Adipose tissue (tissue), 3 donors: ENCODE results near the gene FAM13A. TPM values are rescaled to one million over a fixed set of nuclear protein-coding genes. Genes with fewer than 3 reads are reported as not detected.
"Not testable (repeated sequence)": the region's sequence is repeated elsewhere in the genome, so short reads cannot be mapped to it uniquely, and the experiment has no call there.

Experiments
- H3K27ac ChIP-seq: one replicate; pipeline ENCODE4 v1.5.1; 2013; ENCODE audit warnings: low read depth, low read length
- WGBS, 3 donors: extraction: QIAGEN DNeasy Blood & Tissue Kit; methylation state at CpG; one replicate each; pipeline ENCODE4 v1.1.7; 2013; 5-methylcytosine and 5-hydroxymethylcytosine counted together
- polyA plus RNA-seq, 3 donors: library from polyadenylated mRNA; stranded (reverse); fragments of 200-250 nt; gene quantifications; one replicate each; pipeline ENCODE4 v1.2.3, GENCODE V29; 2013
- donor health status: healthy with polysubstance abuse.
- donor health status: Bipolar disorder and iron deficiency.
- donor health status: healthy.

Gene FAM13A
- polyA plus RNA-seq, 3 donors = 12.4 to 26.9 (median 12.9) TPM

DNA sequence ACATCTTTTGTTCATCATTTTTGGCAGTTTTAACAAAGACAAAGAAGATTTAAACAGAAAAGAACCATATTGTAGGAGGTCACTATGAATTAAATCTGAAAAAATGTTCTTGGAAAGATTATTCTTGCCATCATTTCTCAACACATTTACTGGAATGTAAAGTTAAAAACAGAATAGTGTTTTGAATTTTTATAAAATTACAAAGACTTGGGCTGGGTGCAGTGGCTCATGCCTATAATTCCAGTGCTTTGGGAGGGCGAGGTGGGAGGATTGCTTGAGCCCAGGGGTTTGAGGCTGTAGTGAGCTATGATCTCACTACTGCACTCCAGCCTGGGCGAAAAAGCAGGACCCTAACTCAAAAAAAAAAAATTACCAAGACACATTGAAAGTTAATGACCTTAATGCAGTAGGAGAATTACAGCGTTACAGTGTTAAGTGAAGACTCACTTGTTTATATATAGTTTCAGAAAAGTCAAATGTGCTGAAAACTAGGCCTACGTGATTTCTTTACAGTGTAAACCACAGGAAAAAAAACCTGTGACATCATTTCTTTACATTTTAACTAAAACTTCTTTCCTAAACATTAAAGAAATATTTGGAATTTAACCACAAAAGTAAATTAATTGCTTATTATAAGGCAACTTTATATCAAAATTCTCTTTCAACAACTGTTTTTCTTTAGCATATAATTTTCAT lies 7.9 kb downstream of the FAM13A start:
- H3K27ac ChIP-seq = no peak overlapping the region
- WGBS, 3 donors = 85 to 92% (median 90%) methylated on average over 4 of the region's 4 CpGs

DNA sequence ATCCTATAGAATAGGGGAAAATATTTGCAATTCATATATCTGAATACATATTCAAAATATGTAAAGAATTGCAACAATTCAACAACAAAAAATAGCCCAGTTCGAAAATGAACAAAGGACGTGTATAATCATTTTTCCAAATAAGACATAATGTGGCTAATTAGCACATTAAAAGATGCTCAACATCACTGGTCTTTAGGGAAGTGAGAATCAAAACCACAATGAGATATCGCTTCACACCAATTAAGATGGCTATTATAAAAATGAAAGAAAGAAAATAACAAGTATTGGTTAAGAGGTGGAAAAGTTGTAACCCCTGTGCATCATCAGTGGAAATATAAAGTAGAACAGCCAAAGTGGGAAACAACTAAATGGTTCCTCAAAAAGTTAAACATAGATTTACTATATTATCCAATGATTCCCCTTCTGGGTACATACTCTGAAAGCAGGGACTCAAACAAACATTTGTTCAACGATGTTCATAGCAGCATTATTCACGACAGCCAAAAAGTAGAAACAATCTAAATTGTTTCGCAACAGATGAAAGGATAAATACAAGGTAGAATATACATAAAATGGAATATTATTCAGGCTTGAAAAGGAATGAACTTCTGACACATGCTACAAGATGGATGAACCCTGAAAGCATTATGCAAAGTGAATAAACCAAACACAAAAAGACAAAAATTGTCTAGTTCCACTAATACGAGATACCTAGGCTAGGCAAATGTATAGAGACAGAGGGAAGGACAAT lies 12.7 kb downstream of the FAM13A start:
- H3K27ac ChIP-seq = no peak overlapping the region
- WGBS, 3 donors = 94 to 98% (median 97%) methylated on average over 7 of the region's 7 CpGs

GRCh38 chr4:89042055-89042454 lies 14.9 kb downstream of the FAM13A start:
- H3K27ac ChIP-seq = no peak overlapping the region
- 69 to 88% (median 84%) methylated on average over 3 of the region's 3 CpGs for WGBS, 3 donors

DNA sequence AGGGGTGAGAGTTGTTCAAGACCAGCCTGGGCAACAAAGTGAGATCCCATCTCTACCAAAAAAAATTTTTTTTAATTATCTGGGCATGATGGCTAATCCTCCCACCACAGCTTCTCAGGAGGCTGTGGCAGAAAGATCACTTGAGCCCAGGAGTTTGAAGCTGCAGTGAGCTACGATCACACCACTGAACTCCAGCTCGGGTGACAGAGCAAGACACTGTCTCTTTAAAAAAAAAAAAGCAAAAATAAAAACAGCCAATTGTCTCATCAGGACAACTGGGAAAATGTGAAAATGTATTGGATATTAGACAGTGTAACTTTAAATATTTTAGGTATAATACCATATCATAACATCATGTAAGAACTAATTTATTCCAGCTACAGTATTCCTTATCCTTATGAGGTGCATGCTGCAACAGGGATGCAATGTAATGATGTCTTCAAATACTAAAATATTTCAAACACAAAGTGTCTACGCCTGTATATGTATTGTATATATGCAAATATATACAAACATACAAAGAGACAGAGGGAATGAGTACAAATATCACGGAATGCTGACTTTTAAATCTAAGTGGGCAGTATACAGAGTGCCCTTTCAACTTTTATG lies 17.2 kb downstream of the FAM13A start:
- no peak overlapping the region for H3K27ac ChIP-seq
- 65 to 79% (median 70%) methylated on average over 4 of the region's 4 CpGs for WGBS, 3 donors

DNA sequence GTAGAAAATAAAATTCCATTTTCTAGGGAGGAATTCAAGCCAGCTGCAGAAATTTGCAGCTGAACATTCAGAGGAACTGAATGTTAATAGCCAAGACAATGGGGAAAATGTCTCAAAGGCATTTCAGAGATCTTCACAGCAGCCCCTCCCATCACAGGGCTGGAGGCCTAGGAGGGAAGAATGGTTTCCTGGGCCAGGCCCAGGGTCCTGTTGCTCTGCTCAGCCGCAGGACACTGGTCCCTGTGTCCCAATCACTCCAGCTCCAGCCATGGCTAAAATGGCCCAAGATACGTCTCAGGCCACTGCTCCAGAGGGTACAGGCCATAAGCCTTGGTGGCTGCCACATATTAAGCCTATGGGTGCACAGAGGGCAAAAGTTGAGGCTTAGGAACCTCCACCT lies 20.4 kb downstream of the FAM13A start:
- WGBS, 3 donors = 94 to 98% (median 97%) methylated on average over 2 of the region's 2 CpGs

DNA sequence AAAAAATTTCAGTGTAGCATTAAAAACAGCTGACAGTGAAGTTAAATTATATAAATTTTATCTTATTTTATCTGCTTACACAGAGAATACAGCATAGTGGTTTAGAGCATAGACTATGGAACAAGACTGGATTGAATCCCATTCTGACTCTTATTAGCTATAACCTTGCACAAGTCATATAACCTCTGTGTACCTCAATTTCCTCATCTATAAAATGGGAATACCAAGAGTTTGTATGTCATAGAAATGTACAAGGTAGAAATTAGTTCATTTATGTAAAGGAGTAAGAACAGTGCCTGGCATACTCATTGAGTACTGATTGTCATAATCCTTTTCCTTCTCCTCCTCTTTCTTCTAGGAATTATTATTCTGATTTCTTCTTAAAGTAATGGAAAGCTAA lies 25.7 kb downstream of the FAM13A start:
- no peak overlapping the region for H3K27ac ChIP-seq

More for the DNA sequence above, 20.4 kb downstream of the FAM13A start:
- H3K27ac ChIP-seq = no peak overlapping the region

DNA sequence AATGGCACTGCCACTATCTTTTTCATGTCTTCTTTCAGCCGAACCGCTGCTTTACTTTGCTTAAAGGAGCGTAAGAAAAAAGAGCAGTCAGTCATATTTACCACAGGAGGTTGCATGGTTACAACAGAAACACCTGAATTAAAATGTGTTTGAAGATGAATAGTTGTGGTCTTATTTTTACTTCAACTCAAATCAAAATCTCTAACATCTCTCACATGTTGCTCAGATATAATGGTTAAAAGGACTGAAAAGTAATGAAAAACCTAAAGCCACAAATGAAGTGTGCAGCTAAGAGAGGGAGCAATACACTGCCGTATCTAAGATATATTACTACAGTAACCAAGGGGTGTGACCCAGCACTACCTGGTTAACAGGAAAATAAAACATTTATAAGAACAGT lies 27.4 kb downstream of the FAM13A start:
- no peak overlapping the region for H3K27ac ChIP-seq
- WGBS, 3 donors = 88 to 94% (median 91%) methylated on average over 4 of the region's 4 CpGs

DNA sequence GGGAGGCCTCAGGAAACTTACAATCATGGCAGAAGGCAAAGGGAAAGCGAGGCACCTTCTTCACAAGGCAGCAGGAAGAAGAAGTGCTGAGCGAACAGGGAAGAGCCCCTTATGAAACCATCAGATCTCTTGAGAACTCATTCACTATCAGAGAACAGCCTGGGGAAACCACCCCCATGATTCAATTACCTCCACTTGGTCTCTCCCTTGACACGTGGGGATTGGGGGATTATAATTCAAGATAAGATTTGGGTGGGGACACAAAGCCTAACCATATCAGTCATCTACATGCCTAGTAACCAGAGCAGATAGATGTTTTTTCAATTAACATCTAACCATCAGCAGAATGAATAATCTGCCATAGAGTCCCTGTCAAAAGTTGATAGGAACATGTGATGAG lies 30.4 kb downstream of the FAM13A start:
- H3K27ac ChIP-seq = no peak overlapping the region
- 82 to 83% (median 82%) methylated on average over 3 of the region's 3 CpGs for WGBS, 3 donors

- 27 to 34% (median 30%) methylated on average over 4 of the region's 4 CpGs for WGBS, 3 donors
- H3K27ac ChIP-seq = no peak overlapping the region
Observed at GRCh38 chr4:89024051-89024675, 32.8 kb downstream of the FAM13A start.

- 0 to 82% (median 57%) methylated on average over 1 of the region's 1 CpG for WGBS, 3 donors
- no peak overlapping the region for H3K27ac ChIP-seq
Observed at GRCh38 chr4:89023140-89023539, 33.8 kb downstream of the FAM13A start.

DNA sequence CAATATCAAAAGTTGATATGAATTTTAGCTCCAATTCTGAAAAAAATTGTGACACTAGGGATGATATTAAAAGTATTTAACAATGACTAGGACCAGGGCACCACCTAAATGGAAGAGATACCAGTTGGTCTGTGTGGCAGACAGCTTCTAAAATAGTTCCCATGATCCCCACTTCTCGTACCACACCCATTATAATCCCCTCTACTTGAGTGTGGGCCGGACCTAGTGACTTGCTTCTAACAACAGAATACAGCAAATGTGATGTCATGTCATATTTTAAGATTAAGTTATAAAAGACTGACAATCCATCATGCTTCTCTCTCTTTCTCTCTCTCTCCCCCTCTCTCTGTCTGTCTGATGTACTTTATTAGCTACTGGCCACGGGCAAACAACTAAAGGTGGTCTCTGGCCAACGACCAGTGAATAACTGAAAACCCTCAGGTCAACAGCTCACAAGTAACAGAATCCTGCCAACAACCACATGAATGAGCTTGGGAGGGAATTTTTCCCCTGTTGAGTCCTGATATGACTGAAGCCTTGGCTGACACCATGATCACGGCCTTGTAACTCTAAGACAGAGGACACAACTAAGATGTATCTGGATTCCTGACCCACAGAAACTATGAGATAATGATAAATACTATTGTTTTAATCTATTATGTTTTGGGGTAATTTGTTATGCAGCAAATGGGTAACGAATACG lies 34.4 kb downstream of the FAM13A start:
- WGBS, 3 donors = 79 to 91% (median 84%) methylated on average over 7 of the region's 7 CpGs
- no peak overlapping the region for H3K27ac ChIP-seq

DNA sequence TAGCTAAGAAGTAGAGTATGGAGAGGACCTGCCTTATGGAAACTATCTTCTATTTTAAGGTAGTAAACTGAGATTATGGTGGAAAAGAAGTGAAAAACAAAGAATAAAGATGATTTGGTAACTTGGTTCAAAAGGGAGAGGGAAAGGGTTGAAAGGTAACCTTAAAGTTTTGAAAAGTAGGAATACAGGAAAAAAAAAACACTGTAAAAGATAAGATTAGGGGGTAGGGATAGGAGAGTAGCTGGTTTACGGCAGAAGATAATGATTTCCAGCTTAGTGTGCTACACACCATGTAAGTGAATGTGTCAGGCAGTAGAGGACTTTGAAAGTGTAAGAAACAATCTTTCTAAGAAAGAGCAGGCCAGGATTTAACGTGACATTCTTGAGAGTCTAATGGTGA lies 35.3 kb downstream of the FAM13A start:
- H3K27ac ChIP-seq = no peak overlapping the region
- 34 to 73% (median 71%) methylated on average over 2 of the region's 2 CpGs for WGBS, 3 donors

GRCh38 chr4:89021062-89021461 lies 35.9 kb downstream of the FAM13A start:
- WGBS, 3 donors = 90 to 100% (median 100%) methylated on average over 1 of the region's 1 CpG
- no peak overlapping the region for H3K27ac ChIP-seq

- H3K27ac ChIP-seq = not testable (repeated sequence)
- 89 to 95% (median 93%) methylated on average over 10 of the region's 10 CpGs for WGBS, 3 donors
Observed at GRCh38 chr4:89014897-89015296, 42.1 kb downstream of the FAM13A start.

GRCh38 chr4:89009761-89010369 lies 47.1 kb downstream of the FAM13A start:
- no peak overlapping the region for H3K27ac ChIP-seq
- 55 to 93% (median 79%) methylated on average over 5 of the region's 5 CpGs for WGBS, 3 donors

- 44 to 89% (median 87%) methylated on average over 3 of the region's 3 CpGs for WGBS, 3 donors
- no peak overlapping the region for H3K27ac ChIP-seq
Observed at GRCh38 chr4:89009115-89009514, 47.9 kb downstream of the FAM13A start.

- 94 to 96% (median 95%) methylated on average over 2 of the region's 2 CpGs for WGBS, 3 donors
- no peak overlapping the region for H3K27ac ChIP-seq
Observed at GRCh38 chr4:89008166-89008565, 48.8 kb downstream of the FAM13A start.

DNA sequence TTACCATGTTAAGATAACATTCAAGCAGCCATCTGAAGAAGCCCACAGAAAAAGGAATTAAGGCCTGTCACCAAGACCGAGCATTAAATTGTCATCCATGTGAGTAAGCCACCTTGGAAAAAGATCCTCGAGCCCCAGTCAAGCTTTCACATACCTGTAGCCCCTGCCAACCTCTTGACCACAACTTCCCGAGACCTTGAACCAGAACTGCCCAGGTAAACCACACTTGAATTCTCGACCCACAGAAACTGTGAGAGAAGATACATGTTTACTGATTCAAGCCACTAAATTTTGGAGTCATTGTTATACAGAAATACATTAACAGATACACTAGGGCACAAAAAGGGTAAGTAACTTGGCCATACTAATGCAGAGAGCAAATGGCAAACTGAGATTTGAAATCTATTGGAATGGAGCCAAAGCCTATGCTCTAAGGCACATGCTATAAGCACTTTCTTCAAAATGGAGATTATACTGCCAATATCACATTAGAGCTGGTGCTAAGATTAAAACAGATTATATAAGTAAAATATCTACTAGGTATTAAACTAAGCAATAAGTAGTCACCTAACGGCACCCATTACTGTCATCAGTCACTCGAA lies 49.5 kb downstream of the FAM13A start:
- H3K27ac ChIP-seq = no peak overlapping the region
- WGBS, 3 donors = 85 to 96% (median 95%) methylated on average over 6 of the region's 6 CpGs
